Activated CD8-positive, alpha-beta memory T cell treated with anti-CD3 and anti-CD28 coated beads for 36 hours (primary cell): ENCODE measurements around the gene RANBP9. TPM values are rescaled to one million over a fixed set of nuclear protein-coding genes. Genes with fewer than 3 reads are reported as not detected.

Source experiments
- CTCF ChIA-PET: fragments of 350-600 bp; sonication (Branson Sonifier 250); formaldehyde crosslinking; loops from one replicate; lab custom pipeline; 2021; ENCODE audit warnings: antibody characterized with exemption; lab: Charles Lee
- POLR2A ChIA-PET: fragments of 350-600 bp; sonication (Branson Sonifier 250); formaldehyde crosslinking; loops from one replicate; lab custom pipeline; 2021; ENCODE audit warnings: antibody characterized with exemption; lab: Charles Lee
- total RNA-seq, 2 experiments: library from RNA; stranded (reverse); gene quantifications; one replicate each; pipeline ENCODE4 v1.2.3, GENCODE V29; 2021

RANBP9 gene
- total RNA-seq, 2 experiments from 2014 or later: 44.8 to 47.4 TPM

DNA sequence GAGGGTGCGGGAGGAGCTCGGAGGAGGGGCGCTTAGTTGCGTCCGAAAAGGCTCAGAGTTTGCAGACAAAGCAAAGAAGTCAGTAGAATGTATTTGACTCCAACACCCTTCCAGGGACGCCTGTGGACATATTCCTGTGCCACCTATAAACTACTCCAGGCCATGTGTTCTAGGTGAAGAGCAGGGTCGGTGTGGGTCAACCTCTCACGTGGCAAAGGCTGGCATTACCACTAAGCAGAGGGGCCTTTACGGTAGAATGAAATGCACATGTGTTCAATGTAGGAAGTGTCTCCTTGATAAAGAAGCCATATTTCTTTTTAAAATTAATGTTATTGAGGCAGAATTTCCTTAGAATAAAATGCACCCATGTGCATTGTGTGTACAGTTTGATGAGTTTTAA is 121.8 kb downstream of the RANBP9 start:
- ChIA-PET CTCF (no interaction called here), POLR2A (no interaction called here)

DNA sequence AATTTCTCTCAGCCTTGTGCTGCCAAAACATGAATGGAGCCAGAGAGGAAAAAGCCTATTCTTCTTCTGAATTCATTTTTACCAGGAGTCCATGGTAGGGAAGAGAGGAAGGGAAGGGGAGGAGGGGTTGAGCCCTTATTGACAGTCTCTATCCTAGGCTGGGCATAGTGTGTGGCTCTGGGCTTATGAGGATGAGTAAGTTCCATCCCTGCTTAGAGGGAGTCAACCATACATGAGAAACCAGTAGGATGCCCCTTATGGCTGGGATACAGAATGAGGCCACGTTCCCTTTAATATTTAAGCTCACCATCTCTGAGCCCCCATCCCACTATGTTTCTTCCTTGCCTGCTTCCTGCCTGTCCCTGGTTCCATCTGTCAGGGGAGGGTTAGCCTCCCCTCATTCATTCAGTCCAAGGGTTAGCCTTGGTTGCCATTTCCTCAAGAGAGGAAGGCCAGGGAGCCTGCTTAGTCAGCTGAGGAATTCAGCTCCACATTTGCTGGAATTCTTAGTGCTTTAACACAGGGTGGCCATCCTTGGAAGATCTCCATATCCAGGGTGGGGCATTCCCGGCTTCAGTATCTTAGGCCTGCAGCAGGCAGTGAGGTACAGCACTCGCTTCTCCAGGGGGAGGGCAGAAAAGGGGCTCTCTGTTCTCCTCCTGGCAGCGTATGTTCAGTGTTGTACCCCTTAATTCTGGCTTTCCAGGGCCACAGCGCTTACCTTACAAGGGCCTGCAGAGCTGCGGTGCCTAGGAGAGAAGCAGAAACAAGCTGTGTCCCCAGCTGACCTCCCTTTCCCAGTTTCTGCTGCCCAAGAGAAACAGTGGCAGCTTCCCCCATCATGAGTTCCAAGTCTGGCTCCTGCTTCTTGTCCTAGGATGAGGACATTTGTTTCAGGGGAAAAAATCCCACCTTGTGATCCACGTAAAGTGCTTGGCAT is 124.8 kb downstream of the RANBP9 start:
- ChIA-PET POLR2A (no interaction called here), CTCF (no interaction called here)

DNA sequence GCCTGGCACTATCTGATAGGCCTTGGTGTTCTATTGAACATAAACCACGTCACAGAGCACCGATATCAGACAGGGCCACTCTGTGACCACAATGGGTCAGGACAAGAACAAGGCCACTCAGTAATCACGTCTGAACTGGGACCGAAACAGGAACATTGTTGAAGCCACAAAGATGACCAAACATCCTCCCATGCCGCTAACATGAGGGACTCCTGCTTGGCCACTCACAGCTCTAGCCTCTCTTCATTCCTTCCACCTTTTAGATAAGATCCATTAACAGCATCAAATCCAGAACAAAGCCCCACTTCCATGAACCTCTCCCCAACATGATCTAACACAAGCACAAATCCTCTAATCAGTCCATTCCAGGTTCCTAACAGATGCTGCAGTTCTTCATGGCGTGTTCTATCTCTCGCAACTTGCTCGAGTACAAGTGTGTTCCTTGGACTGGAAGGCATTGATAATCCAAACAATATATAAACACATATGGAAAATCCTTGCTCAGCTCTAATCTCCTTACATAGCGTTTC is 129.9 kb downstream of the RANBP9 start:
- CTCF ChIA-PET: no interaction called here
- POLR2A ChIA-PET: no interaction called here

DNA sequence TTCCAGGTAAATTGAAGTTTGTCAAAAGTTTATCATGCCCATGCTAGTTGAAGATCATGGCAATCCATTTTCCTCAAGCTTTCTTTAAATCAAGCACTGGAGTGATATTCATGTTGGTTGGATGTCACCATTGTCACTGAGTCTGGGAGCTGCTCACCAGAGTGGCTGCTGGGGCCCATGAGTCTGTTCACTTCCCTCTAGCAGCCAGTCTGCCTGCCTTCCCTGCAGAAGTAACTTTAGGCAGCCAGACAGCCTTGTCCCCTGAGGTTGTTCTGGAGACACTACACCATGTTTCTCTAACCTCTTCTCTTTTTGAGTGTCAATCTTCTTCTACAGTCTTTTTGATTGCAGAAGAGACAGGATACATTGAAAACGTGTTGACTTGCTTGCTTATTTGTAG is 131.7 kb downstream of the RANBP9 start:
- ChIA-PET CTCF (no interaction called here), POLR2A (no interaction called here)

DNA sequence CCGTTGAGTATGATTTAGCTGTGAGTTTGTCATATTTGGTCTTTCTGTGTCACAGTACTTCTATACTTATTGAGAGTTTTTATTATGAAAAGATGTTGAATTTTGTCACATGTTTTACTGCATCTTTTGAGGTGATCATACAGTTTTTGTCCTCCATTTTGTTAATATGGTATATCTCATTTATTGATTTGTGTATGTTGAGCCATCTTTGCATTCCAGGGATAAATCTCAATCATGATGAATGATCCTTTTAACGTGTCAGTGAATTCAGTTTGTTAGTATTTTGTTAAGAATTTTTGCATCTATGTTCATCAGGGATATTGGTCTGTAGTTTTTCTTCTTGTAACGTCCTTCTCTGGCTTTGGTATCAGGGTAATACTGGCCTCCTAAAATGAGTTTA is 133.7 kb downstream of the RANBP9 start:
- ChIA-PET POLR2A (no interaction called here), CTCF (no interaction called here)

DNA sequence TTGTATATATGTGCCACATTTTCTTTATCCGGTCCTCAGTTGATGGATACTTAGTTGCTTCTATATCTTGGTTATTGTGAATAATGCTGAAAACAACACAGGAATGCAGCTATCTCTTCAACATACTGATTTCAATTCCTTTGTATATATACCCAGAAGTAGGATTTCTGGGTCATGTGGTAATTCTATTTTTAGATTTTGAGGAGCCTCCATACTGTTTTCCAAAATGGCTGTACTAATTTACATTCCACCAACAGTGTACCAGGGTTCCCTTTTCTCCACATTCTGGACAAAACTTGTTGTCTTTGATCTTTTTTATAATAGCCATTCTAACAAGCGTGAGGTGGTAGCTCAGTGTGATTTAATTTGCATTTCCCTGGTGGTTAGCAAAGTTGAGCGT is 135.6 kb downstream of the RANBP9 start:
- ChIA-PET CTCF (interaction anchor here (1.2 to 2.5 kb wide), 5 partner anchors 14 to 239 kb away, joined by 5 to 24 read pairs (median 7); partner anchors contain the start of genes GFOD1 and NOL7), POLR2A (no interaction called here)

DNA sequence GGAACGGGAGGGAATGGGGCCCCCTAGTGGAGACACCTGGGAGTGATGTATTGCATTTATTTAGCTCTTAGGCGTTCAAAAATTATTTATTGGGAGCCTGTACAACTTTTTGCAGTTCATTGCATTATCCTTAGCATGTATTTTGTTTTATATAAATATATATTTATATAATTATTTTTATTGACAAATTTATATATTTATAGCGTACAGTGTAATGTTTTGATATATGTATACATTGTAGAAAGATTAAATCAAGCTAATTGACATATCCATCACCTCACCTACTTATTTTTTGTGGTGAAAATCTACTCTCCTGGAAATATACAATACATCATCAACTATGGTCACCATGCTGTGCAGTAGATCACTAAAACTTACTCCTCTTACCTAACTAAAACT is 136.3 kb downstream of the RANBP9 start:
- POLR2A ChIA-PET: interaction anchor here (0.9 to 2.3 kb wide), 8 partner anchors 11 to 247 kb away, joined by 3 to 20 read pairs (median 4); partner anchors contain the start of genes GFOD1, NOL7 and TBC1D7
- CTCF ChIA-PET: interaction anchor here (0.6 to 2.5 kb wide), 25 partner anchors 9 to 543 kb away, joined by 3 to 24 read pairs (median 4); partner anchors contain the start of genes CD83, GFOD1, NOL7 and TBC1D7

DNA sequence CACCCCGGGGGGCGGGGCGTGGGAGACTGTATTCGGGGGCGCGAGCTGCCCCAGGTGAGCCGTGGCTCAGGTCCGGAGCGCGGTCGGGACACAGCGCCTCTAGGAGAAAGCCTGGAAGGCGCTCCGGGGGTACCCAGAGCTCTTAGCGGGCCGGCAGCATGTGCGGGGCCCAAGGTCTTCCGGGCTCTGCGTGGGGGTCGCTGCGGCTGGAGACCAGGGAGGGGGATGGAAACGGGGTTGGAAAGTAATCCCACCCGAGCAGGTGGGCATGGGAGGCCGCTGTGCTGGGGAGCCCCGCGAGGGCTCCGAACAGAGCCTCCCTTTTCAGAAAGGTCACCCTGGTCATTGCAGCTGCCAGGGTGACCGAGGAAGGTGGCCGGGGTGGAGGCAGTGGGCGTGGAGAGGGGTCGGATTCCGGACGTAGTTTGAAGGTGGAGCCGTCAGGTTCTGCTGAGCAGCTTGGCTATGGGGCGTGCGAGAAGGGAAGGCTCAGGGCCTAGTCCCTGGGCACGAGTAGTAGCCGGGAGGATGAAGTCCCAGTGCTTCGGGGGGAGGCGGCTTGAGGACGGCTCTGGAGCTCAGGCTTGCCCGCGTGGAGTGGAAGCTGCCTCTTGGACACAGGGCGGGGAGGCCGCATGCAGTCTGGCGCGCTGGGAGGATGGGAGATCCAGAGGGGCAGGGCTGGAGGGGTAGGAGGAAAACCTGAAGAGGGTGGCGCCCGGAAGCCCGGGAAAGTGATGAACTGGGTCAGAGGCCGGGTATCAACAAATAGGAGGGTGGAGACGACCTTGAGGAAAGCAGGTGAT is 136.9 kb downstream of the RANBP9 start, which contains the start of gene SIRT5:
SIRT5 (plus strand) TSS at position 31 of the 806 bp plus-strand sequence. CDS start 9,510 bp downstream, outside the sequence.
- CTCF ChIA-PET: interaction anchor here (0.6 to 2.5 kb wide), 34 partner anchors 9 to 543 kb away, joined by 3 to 24 read pairs (median 4); partner anchors contain the start of genes CD83, GFOD1, NOL7 and RANBP9
- POLR2A ChIA-PET: interaction anchor here (0.5 to 2.3 kb wide), 12 partner anchors 11 to 246 kb away, joined by 3 to 20 read pairs (median 3); partner anchors contain the start of genes GFOD1, MCUR1, NOL7 and TBC1D7

DNA sequence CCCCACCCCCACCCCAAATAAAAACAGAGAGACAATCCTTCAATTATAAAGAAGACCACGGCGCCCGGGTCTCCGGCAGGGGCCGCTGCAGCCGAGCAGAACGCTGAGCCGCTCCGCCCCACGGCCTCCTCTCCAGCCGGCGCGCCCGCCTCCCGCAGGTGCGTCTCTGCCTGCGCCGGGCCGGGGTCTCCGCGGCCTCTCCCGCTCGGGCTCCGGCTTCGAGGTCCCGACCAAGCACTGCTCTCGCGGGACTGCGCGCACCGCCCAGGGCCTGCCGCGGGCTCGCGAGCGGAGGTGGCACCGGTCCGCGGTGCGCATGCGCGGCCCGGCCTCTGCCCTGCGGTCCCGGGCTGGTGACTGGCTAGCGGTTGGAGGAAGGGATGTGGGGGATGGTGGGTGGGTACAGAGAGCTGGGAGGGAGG is 137.5 kb downstream of the RANBP9 start:
- CTCF ChIA-PET: interaction anchor here (0.7 to 2.5 kb wide), 25 partner anchors 8 to 310 kb away, joined by 3 to 24 read pairs (median 4); partner anchors contain the start of genes GFOD1, NOL7, RANBP9 and TBC1D7
- POLR2A ChIA-PET: interaction anchor here (0.5 to 2.3 kb wide), 9 partner anchors 41 to 246 kb away, joined by 3 to 20 read pairs (median 3); partner anchors contain the start of genes GFOD1, MCUR1, NOL7 and TBC1D7

DNA sequence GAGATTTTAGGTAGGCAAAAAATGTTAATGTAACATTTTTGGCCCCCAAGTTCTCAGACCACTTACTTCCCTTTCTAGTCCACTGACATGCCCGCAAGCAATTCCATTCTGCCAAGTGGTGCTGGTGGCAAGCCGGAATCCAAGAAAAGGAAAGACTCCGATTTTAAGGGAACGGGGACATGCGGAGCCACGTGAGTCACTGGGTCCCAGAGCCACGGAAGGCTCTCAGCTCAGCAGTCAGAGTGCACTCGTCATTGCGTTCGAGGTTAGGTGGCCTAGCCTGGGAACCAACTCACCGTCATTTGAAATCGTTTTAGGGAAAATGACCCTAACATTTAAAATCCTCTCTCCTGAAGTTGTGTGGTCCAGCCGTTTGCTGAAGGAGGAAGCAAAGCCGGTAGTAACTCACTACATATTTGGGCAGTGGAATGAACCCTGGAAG is 137.9 kb downstream of the RANBP9 start:
- POLR2A ChIA-PET: interaction anchor here (1.2 to 2.3 kb wide), 3 partner anchors 41 to 245 kb away, joined by 3 to 20 read pairs (median 10); partner anchors contain the start of genes NOL7 and TBC1D7
- CTCF ChIA-PET: interaction anchor here (0.8 to 2.1 kb wide), 6 partner anchors 35 to 243 kb away, joined by 3 to 7 read pairs (median 5); partner anchors contain the start of gene RANBP9

DNA sequence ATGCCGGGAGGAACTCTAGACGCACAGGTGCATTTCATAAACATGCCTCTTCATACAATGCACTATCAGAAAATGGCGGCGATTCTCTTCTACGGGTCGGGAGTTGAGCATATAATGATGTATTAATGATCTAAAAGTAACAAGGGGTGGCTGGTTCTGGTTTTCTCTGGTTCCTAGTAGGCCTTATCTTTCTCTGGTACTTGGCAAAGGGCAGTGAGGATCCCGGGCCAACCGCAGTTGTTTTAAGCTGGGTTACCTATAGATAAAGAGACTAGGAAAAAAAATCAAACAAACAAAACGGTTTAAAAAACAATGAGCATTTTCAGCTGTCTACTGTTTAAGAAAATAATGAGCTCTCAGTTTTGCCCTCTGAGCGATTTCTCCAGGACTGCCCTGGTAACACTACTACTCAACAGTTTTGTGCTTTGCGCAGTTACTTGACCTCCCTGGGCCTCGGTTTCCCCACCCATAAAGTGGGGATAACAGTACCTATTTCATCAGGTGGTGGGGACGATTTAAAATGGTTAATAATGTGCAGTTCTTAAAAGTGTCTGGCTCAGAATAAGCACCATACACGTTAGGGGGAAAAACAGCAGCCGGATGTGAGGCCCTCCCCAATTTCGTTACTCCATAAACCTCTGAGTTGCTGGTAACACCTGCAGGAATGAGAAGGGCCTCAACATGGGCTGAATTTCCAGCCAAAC is 138.5 kb downstream of the RANBP9 start:
- POLR2A ChIA-PET: interaction anchor here (2.3 kb wide), 1 partner anchor 42 kb away, joined by 20 read pairs; the partner anchor contains the start of gene NOL7

DNA sequence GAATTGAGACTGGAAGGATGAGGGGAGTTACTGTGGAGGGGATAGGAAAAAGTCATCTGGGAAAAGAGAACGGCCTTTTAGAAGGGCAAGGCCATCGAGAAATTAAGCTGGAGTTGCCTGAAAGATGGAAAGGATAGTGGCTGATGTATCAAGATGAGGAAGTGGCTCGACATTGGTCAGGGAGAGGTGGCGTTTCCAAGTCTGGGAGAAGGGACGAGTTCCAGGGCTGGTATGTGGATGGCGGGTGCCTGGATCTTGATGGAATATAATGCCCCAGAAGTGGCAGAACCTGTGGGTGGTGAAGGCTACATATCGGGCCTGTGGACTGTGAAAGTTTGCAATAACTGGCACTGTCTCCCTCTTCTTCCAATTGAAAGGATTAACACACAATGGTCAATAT is 139.4 kb downstream of the RANBP9 start:
- ChIA-PET POLR2A (no interaction called here), CTCF (no interaction called here)

More for the DNA sequence above, 138.5 kb downstream of the RANBP9 start:
- CTCF ChIA-PET: interaction anchor here (0.8 to 1.1 kb wide), 2 partner anchors 187 to 242 kb away, joined by 3 to 4 read pairs; no protein-coding TSS in a partner anchor

Other genes starting within 250 kb of the RANBP9 start
- gene GFOD1, start 224.2 kb downstream of the RANBP9 start, total RNA-seq: 10 to 100 TPM; 11.5 to 12.7 TPM
- gene SIRT5, start 137.2 kb downstream of the RANBP9 start, total RNA-seq: 1 to 10 TPM; 7.9 to 8.5 TPM
- gene NOL7, start 96.5 kb downstream of the RANBP9 start, total RNA-seq: 100 to 1,000 TPM; 110 to 120 TPM
- gene MCUR1, start 102.7 kb upstream of the RANBP9 start, total RNA-seq: 10 to 100 TPM; 51.7 to 54.7 TPM
- gene RNF182, start 213.1 kb upstream of the RANBP9 start, total RNA-seq: not detected